ENCODE measurements around the gene KIF25. TPM values are rescaled to one million over a fixed set of nuclear protein-coding genes. Genes with fewer than 3 reads are reported as not detected.

Gene KIF25
- total and polyA plus RNA-seq, 8 donors = 0.31 to 0.37 (median 0.33) TPM; not detected in 5

GRCh38 chr6:168087436-168088160 lies 90.1 kb downstream of the KIF25 start:
- intact Hi-C loops (cut with DNase I; ENCODE audit: low total_unique reads) = no loop called here
- WGBS, 5 donors = 67 to 77% (median 74%) methylated on average over 22 to 25 of the region's 25 CpGs
- no peak overlapping the region for H3K4me3 ChIP-seq
- TF ChIP-seq POLR2AphosphoS5 (IDR thresholded peaks at IDR 0.05) (no peak), EP300 (IDR thresholded peaks at IDR 0.05) (no peak), CTCF (IDR thresholded peaks at IDR 0.05) (no peak), POLR2A (IDR thresholded peaks at IDR 0.05) (no peak)
- H3K36me3 ChIP-seq = no peaks in the 10 kb centered on the region
- peaks cover 0 to 4% (median 2%) of the 10 kb centered on the region in 4 donors for H3K9me3 ChIP-seq
- peak overlapping the region in 2 of 5 donors; percentile 29 to 54 for H3K27ac ChIP-seq
- DNase-seq = no peak
- peaks cover 10 to 20% (median 13%) of the 10 kb centered on the region in 4 donors for H3K4me1 ChIP-seq
- no peaks in the 10 kb centered on the region for H3K27me3 ChIP-seq

- TF ChIP-seq POLR2AphosphoS5 (IDR thresholded peaks at IDR 0.05) (no peak), POLR2A (IDR thresholded peaks at IDR 0.05) (no peak)
- Histone ChIP-seq H3K4me1 (peaks cover 10 to 20% (median 13%) of the 10 kb centered on the region in 4 donors), H3K27me3 (no peaks in the 10 kb centered on the region), H3K36me3 (no peaks in the 10 kb centered on the region), H3K27ac (peak overlapping the region in 3 of 5 donors; percentile 28 to 54 (median 29)), H3K4me3 (no peak overlapping the region), H3K9me3 (peaks cover 0 to 5% (median 2%) of the 10 kb centered on the region in 4 donors)
- WGBS, 5 donors = 44 to 56% (median 47%) methylated on average over 15 to 20 of the region's 20 CpGs
- DNase-seq = peak; percentile 44 to 87
- intact Hi-C loops (cut with DNase I; ENCODE audit: low total_unique reads) = no loop called here
Measured at GRCh38 chr6:168088161-168089053, 90.9 kb downstream of the KIF25 start.

GRCh38 chr6:168089186-168090063 lies 92.0 kb downstream of the KIF25 start:
- intact Hi-C loops (cut with DNase I; ENCODE audit: low total_unique reads) = no loop called here
- WGBS, 5 donors = 79 to 85% (median 84%) methylated on average over 31 to 34 of the region's 34 CpGs

More at GRCh38 chr6:168089186-168090063, 92.0 kb downstream of the KIF25 start:
- Histone ChIP-seq H3K9me3 (peaks cover 0 to 5% (median 2%) of the 10 kb centered on the region in 4 donors), H3K27me3 (no peaks in the 10 kb centered on the region), H3K4me3 (no peak overlapping the region), H3K4me1 (peaks cover 13 to 20% (median 13%) of the 10 kb centered on the region in 4 donors), H3K36me3 (no peaks in the 10 kb centered on the region), H3K27ac (peak overlapping the region in 2 of 5 donors; percentile 8 to 54)
- no peak for DNase-seq
- TF ChIP-seq EP300 (IDR thresholded peaks at IDR 0.05) = no peak
- TF ChIP-seq POLR2AphosphoS5 (IDR thresholded peaks at IDR 0.05) = no peak
- TF ChIP-seq CTCF (IDR thresholded peaks at IDR 0.05) = no peak
